GM12892 (cell line): ENCODE data around the gene RTTN.

Experiments
- DNase-seq: peaks from one replicate; pipeline ENCODE4 v3.0.0; 2011; ENCODE audit not compliant: insufficient read length
- FAIRE-seq: peaks from 2 replicates; lab custom pipeline; 2011; peaks lifted over from hg19 to GRCh38; lab: Jason Lieb, UNC
- POLR2A ChIP-seq: IDR thresholded peaks from 2 replicates; pipeline ENCODE4 v1.6.1; 2011; ENCODE audit warnings: low read depth, low read length, control low read depth
- POLR2AphosphoS5 ChIP-seq: IDR thresholded peaks from 2 replicates; pipeline ENCODE4 v1.6.1; 2011; ENCODE audit warnings: low read depth, low read length, control low read depth
- TAF1 ChIP-seq: IDR thresholded peaks from 2 replicates; pipeline ENCODE4 v1.6.1; 2011; ENCODE audit warnings: low read depth, mild to moderate bottlenecking, control low read depth, low read length, borderline replicate concordance

Gene RTTN

DNA sequence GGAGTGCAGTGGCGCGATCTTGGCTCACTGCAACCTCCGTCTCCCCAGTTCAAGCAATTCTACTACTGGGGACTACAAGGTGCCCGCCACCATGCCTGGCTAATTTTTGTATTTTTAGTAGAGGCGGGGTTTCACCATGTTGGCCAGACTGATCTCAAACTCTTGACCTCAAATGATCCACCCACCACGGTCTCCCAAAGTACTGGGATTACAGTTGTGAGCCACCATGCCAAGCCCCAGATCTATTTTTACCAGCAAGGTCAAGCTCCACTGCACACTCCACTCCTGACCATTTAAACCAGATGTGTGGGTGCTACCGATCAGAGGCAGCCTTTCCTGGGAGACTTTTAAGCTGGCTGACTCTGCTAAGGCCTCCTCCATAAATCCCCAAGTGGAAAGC, 190.4 kb downstream of the RTTN start:
- no peak for TF ChIP-seq TAF1
- FAIRE-seq (no peak), DNase-seq (no peak)

DNA sequence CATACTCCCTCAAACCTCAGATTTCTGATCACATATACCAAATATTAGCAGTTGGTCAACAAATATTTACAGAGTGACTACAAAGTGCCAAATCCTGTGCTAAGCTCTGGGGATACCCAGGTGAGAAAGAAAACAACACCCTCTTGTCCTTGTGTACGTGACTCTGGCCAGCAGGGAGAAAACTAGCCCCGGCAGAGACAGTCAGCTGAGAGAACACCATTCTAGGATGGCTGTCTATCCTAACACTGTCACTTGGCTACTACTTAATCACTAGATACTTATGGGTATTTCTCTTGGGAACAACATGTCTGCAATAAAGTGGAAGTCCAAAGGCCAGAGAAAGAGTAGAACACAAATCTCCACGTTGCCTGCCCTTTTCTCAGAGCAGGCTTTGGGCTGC, 199.9 kb downstream of the RTTN start:
- DNase-seq, result no peak
- no peak for FAIRE-seq
- TF ChIP-seq POLR2A (no peak), POLR2AphosphoS5 (no peak), TAF1 (no peak)

DNA sequence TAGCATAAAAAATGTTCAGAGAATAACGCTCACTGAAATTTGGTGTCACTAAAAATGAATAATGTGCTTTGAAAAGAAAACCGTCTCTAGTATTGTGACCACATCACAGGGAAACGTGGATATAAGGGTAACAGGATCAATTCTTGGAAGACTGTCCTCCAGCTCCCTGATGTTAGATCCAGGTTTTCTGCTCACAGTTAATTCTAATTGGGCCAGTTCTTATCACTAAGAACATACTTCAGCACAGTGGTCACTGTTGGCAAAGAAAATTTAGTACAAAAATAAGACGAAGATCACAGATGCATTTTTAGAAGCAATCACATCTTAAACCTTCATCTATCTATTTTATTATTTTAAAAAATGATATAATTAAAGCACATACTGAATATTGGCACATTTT, 200.8 kb downstream of the RTTN start:
- FAIRE-seq (no peak), DNase-seq (no peak)
- no peak for TF ChIP-seq POLR2A
- no peak for TF ChIP-seq TAF1
- no peak for TF ChIP-seq POLR2AphosphoS5

GRCh38 chr18:69999656-70000055, 205.8 kb downstream of the RTTN start:
- TF ChIP-seq POLR2AphosphoS5, result no peak
- no peak for TF ChIP-seq POLR2A
- TF ChIP-seq TAF1, result no peak
- DNase-seq (no peak), FAIRE-seq (no peak)

- FAIRE-seq, result no peak
Observed at GRCh38 chr18:69998523-69998987, 206.9 kb downstream of the RTTN start.

DNA sequence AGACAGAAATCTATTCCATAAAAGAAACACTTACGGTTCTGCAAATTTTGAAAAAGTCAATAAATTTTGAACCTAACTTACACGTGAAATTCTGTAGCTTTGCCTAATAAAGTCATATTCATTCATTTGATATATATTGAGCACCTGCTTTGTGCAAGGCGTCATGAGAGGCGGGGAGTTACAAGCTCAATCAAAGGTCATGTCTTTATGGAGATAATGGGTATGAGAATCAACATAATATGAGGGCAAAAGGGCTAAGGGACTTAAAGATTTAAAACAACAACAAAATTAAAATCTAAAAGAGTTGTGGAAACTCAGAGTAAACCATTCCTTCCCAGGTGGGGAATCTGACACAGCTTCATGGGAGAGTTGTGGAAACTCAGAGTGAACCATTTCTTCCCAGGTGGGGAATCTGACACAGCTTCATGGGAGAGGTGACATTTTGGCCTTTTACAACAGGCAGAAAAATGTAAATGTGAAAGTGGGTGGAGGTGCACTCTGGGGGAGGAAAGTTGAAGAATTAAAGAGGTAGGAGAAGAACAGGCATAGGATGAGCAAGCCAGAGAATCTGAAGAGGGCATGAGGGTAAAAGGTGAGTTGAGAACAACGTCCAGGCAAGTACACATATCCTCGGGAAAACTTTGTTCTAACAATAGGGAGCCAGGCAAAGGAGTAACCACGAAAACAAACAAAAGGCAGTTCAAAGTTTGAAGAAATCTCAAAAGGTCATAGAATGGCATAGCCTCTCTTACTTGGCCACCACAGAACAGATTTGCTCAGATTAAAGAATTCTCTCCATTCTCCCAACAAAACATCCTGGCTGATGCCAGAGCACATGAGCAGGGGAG, 208.3 kb downstream of the RTTN start:
- TF ChIP-seq POLR2A (no peak), TAF1 (no peak), POLR2AphosphoS5 (no peak)
- DNase-seq (no peak), FAIRE-seq (peak; percentile 73)

More at GRCh38 chr18:69998523-69998987, 206.9 kb downstream of the RTTN start:
- no peak for TF ChIP-seq TAF1
- no peak for TF ChIP-seq POLR2A
- no peak for TF ChIP-seq POLR2AphosphoS5
- DNase-seq, result no peak

DNA sequence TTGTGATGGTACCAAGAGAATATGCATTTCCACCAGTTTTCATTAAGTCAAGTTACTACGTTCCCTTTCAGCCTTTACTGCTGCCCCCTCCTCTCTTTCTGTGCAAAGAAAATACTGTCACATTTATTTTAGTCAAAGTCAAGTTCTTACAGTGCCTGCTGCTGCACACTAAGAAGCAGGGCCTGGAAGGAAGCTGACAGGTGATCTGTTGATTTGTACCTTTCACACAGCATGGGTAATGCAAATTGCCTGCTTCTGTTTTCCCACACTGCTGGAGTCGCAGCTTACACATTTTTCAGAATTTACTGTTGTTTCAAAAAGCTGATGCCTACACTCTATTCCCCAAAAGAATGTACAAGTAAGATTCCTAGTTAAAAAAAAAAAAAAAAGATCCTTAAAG, 209.1 kb downstream of the RTTN start:
- FAIRE-seq (no peak), DNase-seq (no peak)
- TF ChIP-seq POLR2A (no peak), POLR2AphosphoS5 (no peak), TAF1 (no peak)

DNA sequence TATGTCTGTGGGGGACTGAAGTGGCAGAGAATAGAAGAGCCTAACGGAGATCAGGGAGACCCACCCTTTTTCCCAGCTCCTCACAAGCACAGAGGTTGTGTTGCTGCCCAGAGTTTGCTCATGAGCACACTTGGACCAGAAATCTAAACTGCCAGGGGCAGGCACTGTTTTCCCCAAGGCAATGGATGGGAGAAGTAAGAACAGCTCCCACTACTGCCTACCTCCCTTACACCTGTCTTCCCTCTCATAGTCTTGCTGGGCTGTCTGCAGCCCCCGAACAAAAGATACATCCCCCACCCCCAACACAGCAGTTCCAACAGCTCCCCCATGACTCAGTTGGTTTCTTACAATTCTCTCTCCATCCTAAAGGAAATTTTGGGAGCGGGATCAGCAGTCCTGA, 209.7 kb downstream of the RTTN start:
- no peak for TF ChIP-seq POLR2A
- TF ChIP-seq POLR2AphosphoS5, result no peak
- no peak for TF ChIP-seq TAF1
- DNase-seq, result no peak

GRCh38 chr18:69992776-69993175, 212.7 kb downstream of the RTTN start:
- DNase-seq (no peak), FAIRE-seq (no peak)
- TF ChIP-seq POLR2A (no peak), TAF1 (no peak), POLR2AphosphoS5 (no peak)

More for the DNA sequence above, 209.7 kb downstream of the RTTN start:
- FAIRE-seq, result no peak

DNA sequence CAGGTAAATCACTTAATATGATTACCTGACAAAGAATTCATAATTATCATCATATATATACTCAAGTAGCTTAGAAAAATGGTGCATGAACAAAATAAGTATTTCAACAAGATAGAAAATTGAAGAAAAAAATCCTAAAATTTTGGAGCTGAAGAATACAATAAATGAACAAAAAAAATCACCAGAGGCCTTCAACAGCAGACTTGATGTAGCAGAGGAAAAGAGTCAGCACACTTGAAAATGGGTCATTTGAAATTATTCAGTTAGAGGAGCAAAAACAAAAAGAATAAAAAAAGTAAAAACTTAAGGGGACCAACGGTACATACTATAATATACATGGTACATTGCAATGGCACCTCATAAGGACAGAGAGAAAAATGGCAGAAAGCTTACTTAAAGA, 217.6 kb downstream of the RTTN start:
- no peak for TF ChIP-seq POLR2AphosphoS5
- TF ChIP-seq POLR2A, result no peak
- TF ChIP-seq TAF1, result no peak
- DNase-seq (no peak), FAIRE-seq (no peak)

GRCh38 chr18:69985239-69985638, 220.2 kb downstream of the RTTN start:
- no peak for TF ChIP-seq POLR2AphosphoS5
- TF ChIP-seq POLR2A, result no peak
- no peak for TF ChIP-seq TAF1
- FAIRE-seq (no peak), DNase-seq (no peak)

- FAIRE-seq (no peak), DNase-seq (no peak)
- TF ChIP-seq TAF1, result no peak
- TF ChIP-seq POLR2AphosphoS5, result no peak
- no peak for TF ChIP-seq POLR2A
Observed at GRCh38 chr18:69982417-69982816, 223.1 kb downstream of the RTTN start.

- TF ChIP-seq TAF1 (no peak), POLR2AphosphoS5 (no peak), POLR2A (no peak)
- FAIRE-seq, result peak; percentile 84
Observed at GRCh38 chr18:69981948-69982347, 223.5 kb downstream of the RTTN start.

More at GRCh38 chr18:69981948-69982347, 223.5 kb downstream of the RTTN start:
- DNase-seq, result no peak
